HEK293 (cell line): ENCODE results near the gene GABBR2.

Experiments used
- CTCF ChIA-PET: fragments of 350-600 bp; formaldehyde crosslinking; extraction: SDS; loops from one replicate; lab custom pipeline; 2021; ENCODE audit warnings: antibody characterized with exemption; lab: Yijun Ruan, JAX
- POLR2A ChIA-PET: fragments of 300-600 bp; formaldehyde crosslinking; extraction: SDS; loops from one replicate; lab custom pipeline; 2020; ENCODE audit warnings: antibody characterized with exemption, inconsistent platforms; lab: Yijun Ruan, JAX
- H3K27ac ChIP-seq: fragments of 200-500 bp; sonication (Bioruptor generic); 2 replicates; pipeline ENCODE4 v1.5.1; 2014; ENCODE audit warnings: low read depth, low read length, control low read depth, inconsistent platforms; ENCODE audit errors: extremely low read depth
- H3K36me3 ChIP-seq, 2 experiments: fragments of 200-500 bp in 1 of 2; sonication (Bioruptor generic) in 1 of 2; 1 replicate in 1 of 2; 2 replicates in 1 of 2; pipeline ENCODE4 v1.5.1; 2014 to 2017; ENCODE audit warnings: inconsistent platforms in 2 of 2, low read length in 2 of 2; ENCODE audit not compliant: control insufficient read depth in 2 of 2, insufficient read depth in 1 of 2
- H3K4me1 ChIP-seq: fragments of 200-500 bp; sonication (Bioruptor generic); 2 replicates; pipeline ENCODE4 v1.5.1; 2014; ENCODE audit warnings: mild to moderate bottlenecking, low read length, inconsistent platforms; ENCODE audit not compliant: control insufficient read depth, insufficient read depth
- H3K4me3 ChIP-seq: 2 replicates; pipeline ENCODE4 v1.5.1; 2011; ENCODE audit warnings: low read depth, mild to moderate bottlenecking, control low read depth, low read length, moderate library complexity
- H3K9me3 ChIP-seq: fragments of 200-500 bp; sonication (Bioruptor generic); 2 replicates; pipeline ENCODE4 v1.5.1; 2014; ENCODE audit warnings: low read depth, low read length, inconsistent platforms; ENCODE audit not compliant: control insufficient read depth, insufficient read depth
- EGR2 ChIP-seq: fragments of 450-650 bp; formaldehyde crosslinking; IDR thresholded peaks from 2 replicates; pipeline ENCODE4 v1.5.1; 2016; ENCODE audit warnings: low read depth, missing biosample characterization, missing genetic modification characterization
- GFI1B ChIP-seq: fragments of 450-650 bp; formaldehyde crosslinking; IDR thresholded peaks from 2 replicates; pipeline ENCODE4 v1.5.1; 2016; ENCODE audit warnings: missing biosample characterization, missing genetic modification characterization
- HOXA7 ChIP-seq: sonication (generic); formaldehyde crosslinking; IDR thresholded peaks from 2 replicates; pipeline ENCODE4 v1.8.1; 2022; ENCODE audit warnings: missing genetic modification reagents, borderline replicate concordance
- KLF8 ChIP-seq: fragments of 450-650 bp; formaldehyde crosslinking; IDR thresholded peaks from 2 replicates; pipeline ENCODE4 v1.5.1; 2016; ENCODE audit warnings: missing biosample characterization, missing genetic modification characterization
- TSHZ1 ChIP-seq: fragments of 450-650 bp; formaldehyde crosslinking; IDR thresholded peaks from 2 replicates; pipeline ENCODE4 v1.5.1; 2016; ENCODE audit warnings: missing biosample characterization, missing genetic modification characterization, borderline replicate concordance
- ZNF19 ChIP-seq: fragments of 450-650 bp; formaldehyde crosslinking; IDR thresholded peaks from 2 replicates; pipeline ENCODE4; 2016; ENCODE audit warnings: missing biosample characterization, missing genetic modification characterization, low read depth
- ZNF23 ChIP-seq: fragments of 450-650 bp; formaldehyde crosslinking; IDR thresholded peaks from 2 replicates; pipeline ENCODE4 v1.5.1; 2016; ENCODE audit warnings: missing biosample characterization, missing genetic modification characterization, borderline replicate concordance
- ZNF24 ChIP-seq: fragments of 450-650 bp; formaldehyde crosslinking; IDR thresholded peaks from 2 replicates; pipeline ENCODE4 v1.5.1; 2016; ENCODE audit warnings: missing biosample characterization, missing genetic modification characterization
- ZNF362 ChIP-seq: fragments of 450-650 bp; formaldehyde crosslinking; IDR thresholded peaks from 2 replicates; pipeline ENCODE4 v1.5.1; 2016; ENCODE audit warnings: missing biosample characterization, missing genetic modification characterization
- ZNF513 ChIP-seq: fragments of 450-650 bp; IDR thresholded peaks from 2 replicates; pipeline ENCODE4 v1.5.1; 2018; ENCODE audit warnings: missing biosample characterization, missing genetic modification characterization
- ZNF624 ChIP-seq: fragments of 450-650 bp; formaldehyde crosslinking; IDR thresholded peaks from 2 replicates; pipeline ENCODE4 v1.5.1; 2017; ENCODE audit warnings: missing biosample characterization, missing genetic modification characterization
- ZNF654 ChIP-seq: fragments of 450-650 bp; formaldehyde crosslinking; IDR thresholded peaks from 2 replicates; pipeline ENCODE4 v1.5.1; 2016; ENCODE audit warnings: low read depth, missing biosample characterization, missing genetic modification characterization
- ZNF692 ChIP-seq: fragments of 450-650 bp; formaldehyde crosslinking; IDR thresholded peaks from 2 replicates; pipeline ENCODE4 v1.5.1; 2016; ENCODE audit warnings: missing biosample characterization, missing genetic modification characterization
- ZNF768 ChIP-seq: fragments of 450-650 bp; formaldehyde crosslinking; IDR thresholded peaks from 2 replicates; pipeline ENCODE4 v1.5.1; 2018; ENCODE audit warnings: missing biosample characterization, mild to moderate bottlenecking, missing genetic modification characterization
- ZNF776 ChIP-seq: fragments of 450-650 bp; formaldehyde crosslinking; IDR thresholded peaks from 2 replicates; pipeline ENCODE4 v1.5.0; 2017; ENCODE audit warnings: missing biosample characterization, missing genetic modification characterization, borderline replicate concordance
- ZSCAN30 ChIP-seq: fragments of 450-650 bp; IDR thresholded peaks from 2 replicates; pipeline ENCODE4 v1.5.1; 2018; ENCODE audit warnings: missing biosample characterization, mild to moderate bottlenecking, missing genetic modification characterization, moderate library complexity
- ZSCAN5A ChIP-seq: fragments of 450-650 bp; formaldehyde crosslinking; IDR thresholded peaks from 2 replicates; pipeline ENCODE4 v1.5.1; 2016; ENCODE audit warnings: missing biosample characterization, missing genetic modification characterization

Gene GABBR2

GRCh38 chr9:98536542-98537173 is 172.1 kb downstream of the GABBR2 start:
- TF ChIP-seq TSHZ1 (tag by site-specific recombination) (no peak), ZNF19 (tag by site-specific recombination) (no peak), ZNF24 (tag by site-specific recombination) (no peak), ZNF624 (no peak), ZNF776 (tag by site-specific recombination) (no peak), HOXA7 (CRISPR knock-in tag) (no peak), KLF8 (tag by site-specific recombination) (no peak), ZSCAN5A (tag by site-specific recombination) (no peak), ZSCAN30 (tag by site-specific recombination) (no peak), GFI1B (tag by site-specific recombination) (no peak), ZNF23 (tag by site-specific recombination) (no peak), ZNF768 (tag by site-specific recombination) (no peak), EGR2 (tag by site-specific recombination) (no peak), ZNF362 (tag by site-specific recombination) (no peak), ZNF513 (tag by site-specific recombination) (no peak), ZNF692 (tag by site-specific recombination) (no peak), ZNF654 (tag by site-specific recombination) (no peak)
- TF ChIP-seq, all 188 proteins: peak for 0
- H3K9me3 ChIP-seq = no peaks in the 10 kb centered on the region
- H3K27ac ChIP-seq = no peak overlapping the region
- no peaks in the 10 kb centered on the region for H3K4me1 ChIP-seq
- CTCF ChIA-PET = interaction anchor here (0.6 to 2.0 kb wide), 24 partner anchors 8 to 575 kb away, joined by 3 to 15 read pairs (median 4); no protein-coding TSS in a partner anchor
- no peak overlapping the region for H3K4me3 ChIP-seq
- POLR2A ChIA-PET = no interaction called here
- no peaks in the 10 kb centered on the region for H3K36me3 ChIP-seq
